Fibroblast of skin of right quadriceps (primary cell): Measurements from ENCODE around the gene QSOX2.

Experiments
- DNase-seq: peaks from one replicate; pipeline ENCODE4 v3.0.0-alpha.2; 2013

The QSOX2 gene

GRCh38 chr9:136264441-136265405 lies 19.1 kb upstream of the QSOX2 start:
- DNase-seq: no peak

- DNase-seq: no peak
Measured at GRCh38 chr9:136264031-136264430, 18.4 kb upstream of the QSOX2 start.

GRCh38 chr9:136262671-136263178 lies 17.1 kb upstream of the QSOX2 start:
- DNase-seq: no peak

DNA sequence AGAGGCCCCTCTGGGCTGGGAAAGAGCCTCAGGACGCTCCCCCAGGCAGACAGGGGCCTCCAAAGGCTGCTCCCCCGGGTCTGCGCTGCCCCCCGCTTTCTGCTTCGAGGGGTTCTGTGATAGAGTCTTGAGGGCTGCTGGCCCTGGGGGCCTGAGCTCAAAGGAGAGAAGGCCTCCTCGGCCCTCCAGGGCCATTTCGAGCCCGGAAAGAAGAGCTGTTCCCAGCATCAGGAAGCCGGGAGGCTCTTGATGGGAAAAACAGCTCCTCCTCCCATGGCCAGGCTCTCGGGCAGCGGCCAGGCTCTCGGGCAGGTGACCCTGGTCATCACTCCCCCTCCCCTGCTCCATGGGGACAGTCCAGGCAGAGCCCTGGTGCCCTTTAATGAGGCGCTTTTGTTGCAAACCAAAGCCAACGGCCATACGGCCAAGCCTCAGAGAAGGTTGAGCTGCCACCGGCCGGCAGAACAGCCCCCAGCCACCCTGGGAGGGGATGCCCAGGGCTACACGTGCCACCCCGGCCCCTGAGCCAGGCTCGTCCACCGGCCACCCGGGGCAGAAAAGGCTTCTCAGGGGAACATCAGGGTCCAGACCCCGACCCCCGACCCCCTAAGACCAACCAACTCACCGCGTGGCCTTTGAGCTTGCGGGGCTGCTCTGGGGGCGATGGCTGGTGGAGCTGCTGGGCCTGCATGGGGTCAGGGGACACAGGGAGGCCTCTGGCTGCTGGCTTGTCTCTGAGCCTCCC lies 16.2 kb upstream of the QSOX2 start:
- DNase-seq: no peak

GRCh38 chr9:136260936-136261472 lies 15.4 kb upstream of the QSOX2 start:
- DNase-seq: no peak

DNA sequence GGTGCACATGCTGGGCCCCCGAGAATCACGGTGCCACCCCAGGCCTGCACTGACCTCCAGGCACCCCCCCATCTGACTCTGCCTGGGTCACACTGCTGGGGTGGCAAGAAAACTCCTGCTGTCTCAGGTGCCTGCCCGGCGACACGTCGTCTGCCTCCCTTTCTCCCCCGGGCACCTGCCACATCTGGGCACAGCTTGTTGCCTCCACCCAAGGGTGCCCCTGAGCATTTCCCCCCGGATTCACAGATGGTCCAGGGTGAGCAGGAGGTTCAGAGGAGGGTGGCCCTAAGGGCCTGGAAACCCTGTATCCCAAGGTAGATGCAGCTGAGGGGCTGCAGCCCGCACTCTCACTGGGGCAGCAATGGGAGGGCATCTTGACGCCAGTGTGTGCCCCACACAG lies 14.9 kb upstream of the QSOX2 start:
- no peak for DNase-seq

DNA sequence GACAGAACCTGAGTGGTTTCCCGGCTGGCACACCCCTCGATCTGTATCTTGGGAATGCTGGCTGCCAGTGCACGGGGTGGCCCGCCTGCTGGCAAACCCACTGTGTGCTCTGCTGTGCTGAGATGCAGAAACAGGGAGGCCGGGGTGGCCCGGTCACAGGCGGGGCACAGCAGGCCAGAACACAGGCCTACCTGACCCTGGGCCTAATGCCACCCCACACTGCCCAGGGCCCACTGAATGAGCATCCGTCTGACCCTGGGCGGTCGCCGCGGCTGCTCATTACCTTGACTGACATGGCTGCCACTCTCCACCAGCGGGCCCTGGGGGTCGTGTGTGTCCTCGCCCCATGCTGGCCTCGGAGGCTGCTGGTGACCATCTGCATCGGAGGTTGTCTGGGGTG lies 14.2 kb upstream of the QSOX2 start:
- DNase-seq: no peak

DNA sequence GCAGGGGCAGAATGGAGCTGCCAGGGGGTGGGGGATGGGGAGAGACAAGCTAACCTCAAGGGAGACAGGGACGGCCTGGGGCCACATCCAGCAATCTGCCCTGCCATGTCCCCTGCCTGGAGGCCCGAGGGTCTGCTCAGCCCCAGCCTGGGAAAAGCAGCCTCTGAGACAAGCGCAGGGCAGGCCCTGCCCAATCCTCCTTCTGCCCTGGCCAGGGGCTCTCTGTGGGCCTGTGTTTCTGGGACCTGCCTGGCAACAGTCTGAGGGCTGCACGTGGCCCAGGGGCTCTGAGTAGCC lies 13.9 kb upstream of the QSOX2 start:
- DNase-seq: no peak

- DNase-seq: no peak
Measured at GRCh38 chr9:136258786-136259516, 13.3 kb upstream of the QSOX2 start.

- DNase-seq: no peak
Measured at GRCh38 chr9:136258299-136258625, 12.7 kb upstream of the QSOX2 start.

DNA sequence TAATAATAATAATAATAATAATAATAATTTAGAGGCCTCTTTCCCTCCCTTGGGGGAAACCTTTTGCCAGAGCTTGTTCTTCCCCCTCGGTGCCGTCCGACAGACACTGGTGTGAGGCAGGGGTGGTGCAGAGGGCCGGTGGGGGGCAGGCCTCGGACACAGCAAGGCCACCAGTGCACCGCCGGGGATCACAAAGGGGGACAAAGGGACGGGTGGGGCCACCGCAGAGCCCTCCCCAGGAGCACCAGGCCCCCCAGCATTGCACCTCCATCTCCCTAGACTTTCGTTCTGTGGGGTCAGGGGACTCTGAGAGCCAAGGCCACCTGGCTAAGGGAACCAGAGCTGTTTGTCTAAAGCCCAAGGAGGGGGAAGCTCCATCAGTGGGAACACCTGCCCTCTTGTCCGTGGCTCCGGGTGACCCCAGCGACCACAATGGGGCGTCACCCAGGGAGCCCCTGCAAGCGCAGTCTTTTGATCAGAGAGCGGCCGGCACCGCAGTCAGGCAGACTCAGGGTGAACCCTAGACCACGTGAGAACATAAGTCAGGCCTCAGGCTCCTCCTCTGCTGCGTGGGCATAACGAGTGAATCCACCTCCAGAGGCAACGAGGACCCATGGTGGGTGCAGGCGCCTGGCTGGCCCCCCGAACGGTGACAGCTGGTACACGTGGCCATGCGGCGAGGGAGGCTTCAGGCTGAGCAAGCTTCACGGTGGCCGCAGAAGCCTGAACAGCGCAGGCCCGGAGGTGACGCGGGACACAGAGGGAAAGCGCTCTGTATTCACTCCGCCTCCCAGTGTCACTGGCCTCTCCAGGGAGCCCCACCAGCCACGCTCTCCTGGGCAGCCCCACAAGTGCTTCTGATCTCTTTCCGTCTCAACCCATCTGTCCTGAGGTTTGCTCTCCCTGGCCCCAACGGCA lies 12.0 kb upstream of the QSOX2 start:
- DNase-seq: no peak

DNA sequence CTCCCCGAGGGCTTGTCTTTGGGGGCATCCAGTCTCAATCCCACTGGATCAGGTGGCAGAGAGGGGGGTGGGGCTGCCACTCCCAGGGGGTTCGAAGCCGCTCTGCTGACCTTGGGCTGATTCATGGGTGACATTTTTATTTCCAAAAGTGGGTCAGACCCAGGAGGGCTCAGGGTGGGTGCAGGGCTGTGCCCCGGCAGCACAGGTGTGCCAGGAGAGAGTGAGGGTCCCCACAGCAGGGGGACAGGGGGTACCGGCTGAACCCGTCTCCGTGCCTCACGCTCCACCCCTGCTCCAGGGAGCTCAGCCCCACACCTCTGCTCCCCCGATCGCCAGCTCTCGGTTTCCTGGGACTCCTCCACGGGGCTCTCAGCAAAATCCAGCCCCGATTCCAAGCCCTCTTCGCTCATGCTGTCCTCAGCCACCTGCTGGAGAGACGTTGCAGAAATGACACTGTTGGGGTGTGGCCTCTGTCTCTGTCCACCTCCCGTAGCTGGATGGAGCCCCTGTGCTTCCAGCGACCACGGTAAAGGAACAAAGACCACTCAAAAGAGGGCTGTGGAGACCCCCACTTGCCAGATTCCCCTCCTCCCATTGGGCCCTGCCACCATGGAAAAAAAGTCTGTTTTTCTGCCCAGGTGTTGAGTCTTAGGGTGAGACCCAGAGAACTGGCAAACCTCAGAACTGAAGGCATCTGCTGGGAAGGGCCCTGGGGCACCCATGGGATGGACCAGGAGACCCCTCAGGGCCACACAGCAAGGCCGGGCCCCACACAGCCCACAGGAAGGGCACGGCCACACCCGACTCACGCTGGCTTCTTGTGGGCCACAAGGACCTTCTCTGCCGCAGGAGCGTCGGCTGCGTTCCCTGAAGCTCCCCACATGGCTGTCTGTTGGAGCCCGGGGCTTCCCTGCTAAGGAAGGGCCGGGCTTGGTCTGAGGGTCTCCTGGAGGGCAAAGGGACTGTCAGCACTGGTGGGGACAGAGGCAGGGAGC lies 10.6 kb upstream of the QSOX2 start:
- no peak for DNase-seq

DNA sequence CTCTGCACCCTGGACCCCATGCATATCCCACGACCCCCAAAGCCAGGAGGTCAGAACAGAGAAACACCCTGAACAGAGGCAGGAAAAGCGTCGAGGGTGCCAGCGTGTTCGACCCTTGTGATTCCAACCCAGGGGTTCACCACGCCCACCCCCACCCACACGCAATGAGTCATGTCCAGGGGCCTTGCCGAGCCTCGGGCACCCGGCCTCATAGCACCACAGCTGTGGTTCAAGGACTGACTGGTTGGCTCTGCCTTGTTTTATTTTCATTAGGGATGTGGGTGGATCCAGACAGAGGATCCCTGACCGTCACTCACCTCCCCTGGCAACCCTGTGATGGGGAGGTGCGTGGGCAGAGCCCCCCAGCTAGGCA lies 9.5 kb upstream of the QSOX2 start:
- no peak for DNase-seq

DNA sequence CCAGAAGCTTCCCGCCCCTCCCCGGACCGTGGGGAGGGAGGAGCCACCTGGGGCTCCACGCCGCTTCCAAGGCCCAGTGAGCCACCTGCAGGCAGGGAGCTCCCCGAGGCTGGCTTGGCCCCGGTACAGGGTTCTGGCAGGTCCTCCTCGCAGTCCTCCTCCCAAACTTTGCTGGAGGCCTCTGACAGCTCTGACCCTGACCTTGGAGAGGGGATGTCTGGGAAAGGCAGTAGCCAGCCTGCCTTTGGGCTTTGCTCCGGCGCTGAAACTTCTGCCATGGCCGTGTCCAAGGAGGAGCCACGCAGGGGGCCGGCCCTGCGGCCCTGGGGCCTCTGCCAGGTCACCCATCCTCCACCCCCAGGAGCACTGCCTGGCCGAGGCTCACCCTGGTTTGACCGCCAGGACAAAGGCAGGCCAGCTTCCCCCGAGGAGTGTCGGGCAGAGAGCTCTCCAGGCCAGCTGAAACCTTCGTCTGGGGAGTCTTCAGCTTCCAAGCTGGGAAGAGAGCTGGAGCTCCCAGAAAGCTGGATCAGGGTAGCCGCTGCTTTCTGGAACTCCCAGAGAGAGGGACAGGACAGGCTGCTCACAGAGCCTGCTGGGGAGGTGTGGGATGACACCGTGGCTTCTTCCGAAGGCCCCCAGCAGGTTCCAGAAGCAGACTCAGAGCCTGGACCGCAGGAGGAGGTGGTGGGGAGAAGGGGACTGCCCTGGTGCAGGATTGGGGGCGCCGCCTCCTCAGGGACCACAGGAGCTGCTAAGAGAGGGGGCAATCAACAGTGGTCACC lies 9.0 kb upstream of the QSOX2 start:
- DNase-seq: no peak

- DNase-seq: no peak
Measured at GRCh38 chr9:136253246-136254130, 7.9 kb upstream of the QSOX2 start.

GRCh38 chr9:136252846-136253245 lies 7.2 kb upstream of the QSOX2 start:
- no peak for DNase-seq

DNA sequence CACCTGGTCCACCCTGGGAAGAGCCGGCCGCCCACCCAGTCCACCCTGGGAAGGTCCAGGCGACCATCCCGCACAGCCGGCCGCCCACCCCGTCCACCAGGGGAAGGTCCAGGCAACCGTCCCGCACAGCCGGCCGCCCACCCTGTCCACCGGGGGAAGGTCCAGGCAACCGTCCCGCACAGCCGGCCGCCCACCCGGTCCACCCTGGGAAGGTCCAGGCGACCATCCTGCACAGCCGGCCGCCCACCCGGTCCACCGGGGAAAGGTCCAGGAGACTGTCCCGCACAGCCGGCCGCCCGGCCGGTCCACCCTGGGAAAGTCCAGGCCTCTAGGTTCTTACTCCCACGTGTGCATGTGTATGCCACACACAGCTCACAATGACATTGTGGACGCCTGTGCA lies 6.7 kb upstream of the QSOX2 start:
- no peak for DNase-seq

GRCh38 chr9:136251264-136252115 lies 5.9 kb upstream of the QSOX2 start:
- DNase-seq: no peak
